CD4-positive, alpha-beta T cell treated with Interleukin-10 for 1 hour (primary cell): Measurements from ENCODE around the gene PPT1.

ENCODE experiments used
- DNase-seq: peaks from one replicate; pipeline ENCODE4 v3.0.0-alpha.2; 2020

PPT1 gene

GRCh38 chr1:40023379-40023944, 73.6 kb downstream of the PPT1 start:
- no peak for DNase-seq
